ENCODE measurements around the gene DRD2.

GRCh38 chr11:113444502-113445123, 30.6 kb downstream of the DRD2 start:
- TF ChIP-seq CTCF (IDR thresholded peaks at IDR 0.05; ENCODE audit: insufficient read depth, low read length, poor library complexity, severe bottlenecking), result no peak
- no peak for TF ChIP-seq EZH2phosphoT487 (conservative IDR thresholded peaks at IDR 0.05; ENCODE audit: low read length)
